Mucosa of gallbladder (tissue), 1 donor: Measurements from ENCODE around the gene B4GALT7. TPM values are rescaled to one million over a fixed set of nuclear protein-coding genes. Genes with fewer than 3 reads are reported as not detected.

Experiments
- DNase-seq: peaks from one replicate; pipeline ENCODE4 v3.0.0-alpha.2; 2020; ENCODE audit warnings: low spot score
- total RNA-seq: library from RNA; stranded (reverse); gene quantifications from one replicate; pipeline ENCODE4 v1.2.1, GENCODE V29; 2021
- donor health status: DM: no; HTN: no; CAD: no.

B4GALT7 gene
- total RNA-seq, 1 donor from 2014 or later, result 36.1 TPM

DNA sequence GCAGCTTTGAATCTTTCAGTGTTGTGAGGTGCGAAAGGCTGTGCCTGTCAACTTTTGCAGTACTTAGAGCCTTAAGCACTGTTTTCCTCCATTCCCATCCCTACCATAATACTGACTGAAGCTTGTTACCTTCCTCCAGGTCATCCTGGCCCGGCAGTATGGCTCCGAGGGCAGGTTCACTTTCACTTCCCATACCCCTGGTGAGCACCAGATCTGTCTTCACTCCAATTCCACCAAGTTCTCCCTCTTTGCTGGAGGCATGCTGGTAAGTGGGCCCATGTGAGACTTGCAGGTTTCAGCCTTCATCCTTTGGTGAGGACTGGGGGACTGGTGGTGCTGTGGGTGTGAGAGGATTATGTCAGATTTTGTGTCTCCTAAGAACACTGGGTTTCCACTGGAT is 6.4 kb upstream of the B4GALT7 start:
- no peak for DNase-seq

DNA sequence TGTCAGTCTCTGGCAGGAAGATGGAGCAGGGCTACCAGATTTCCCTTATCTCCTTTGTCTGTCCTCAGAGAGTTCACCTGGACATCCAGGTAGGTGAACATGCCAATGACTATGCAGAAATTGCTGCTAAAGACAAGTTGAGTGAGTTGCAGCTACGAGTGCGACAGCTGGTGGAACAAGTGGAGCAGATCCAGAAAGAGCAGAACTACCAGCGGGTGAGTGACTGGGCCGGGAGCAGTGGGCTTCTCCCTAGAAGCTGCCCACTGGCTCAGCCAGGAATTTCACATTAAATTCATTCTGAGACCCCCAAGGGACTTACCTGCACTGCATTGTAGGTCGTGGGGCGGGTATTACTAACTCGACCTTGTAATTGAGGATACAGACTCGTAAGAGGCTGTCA is 5.9 kb upstream of the B4GALT7 start:
- no peak for DNase-seq

- no peak for DNase-seq
Observed at GRCh38 chr5:177595026-177595585, 4.8 kb upstream of the B4GALT7 start.

DNA sequence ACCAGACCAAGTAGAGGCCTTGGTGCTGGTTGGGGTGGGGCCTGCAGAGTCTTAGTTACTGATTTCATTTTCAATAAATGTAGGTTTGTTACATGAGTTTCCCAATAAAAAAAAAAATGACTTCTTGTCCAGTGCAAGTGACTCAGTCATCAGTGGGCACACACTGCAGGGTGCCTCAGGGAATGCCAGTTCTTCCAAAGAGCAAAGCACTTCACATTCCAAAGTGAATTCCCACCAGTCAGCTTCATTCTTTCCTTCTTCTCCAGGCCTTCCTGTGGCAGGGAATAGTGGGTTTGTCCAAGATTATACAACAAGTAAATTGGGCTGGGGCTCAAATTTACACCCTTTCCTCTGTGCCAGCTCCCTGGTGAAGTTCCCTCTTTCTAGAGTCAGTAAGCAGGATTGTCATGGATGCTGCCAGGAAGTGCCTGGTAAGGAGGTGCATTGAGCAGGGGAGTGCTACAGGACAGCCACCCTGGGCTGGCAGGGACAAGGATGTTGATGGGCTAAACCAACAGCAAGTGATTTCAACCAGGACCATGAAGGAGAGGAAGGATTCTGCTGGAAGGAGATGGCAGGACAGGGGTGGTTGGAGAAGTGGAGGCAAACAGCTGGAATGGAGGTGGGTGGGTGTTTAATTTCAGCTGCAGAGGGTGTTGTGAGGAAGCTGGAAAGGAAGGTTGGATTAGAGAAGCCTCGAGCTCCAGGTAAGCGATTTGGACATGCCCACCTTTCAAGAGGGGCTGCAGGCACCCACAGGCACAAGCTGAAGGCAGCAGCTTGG is 3.7 kb upstream of the B4GALT7 start:
- DNase-seq, result no peak

DNA sequence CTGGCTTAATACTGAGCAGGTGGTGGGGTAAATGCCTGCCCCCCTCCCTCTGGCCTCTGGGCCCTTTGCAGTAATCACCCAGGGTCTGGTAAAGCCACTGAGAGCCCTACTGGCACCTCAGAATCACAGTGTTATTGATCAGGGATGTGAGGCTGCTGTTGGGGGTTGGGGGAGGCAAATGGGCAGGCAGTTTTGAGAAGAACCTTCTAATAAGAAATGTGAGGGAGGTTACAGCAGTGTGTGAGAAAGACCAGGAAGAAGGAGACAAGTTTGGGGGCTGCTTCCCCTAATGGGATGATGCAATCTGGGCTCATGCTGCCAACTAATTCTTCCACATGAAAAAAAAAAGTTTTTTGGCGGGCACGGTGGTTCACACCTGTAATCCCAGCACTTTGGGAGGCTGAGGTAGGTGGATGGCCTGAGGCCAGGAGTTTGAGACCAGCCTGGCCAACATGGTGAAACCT is 3.1 kb upstream of the B4GALT7 start:
- DNase-seq, result no peak

GRCh38 chr5:177598477-177598876 is 1.5 kb upstream of the B4GALT7 start:
- no peak for DNase-seq

DNA sequence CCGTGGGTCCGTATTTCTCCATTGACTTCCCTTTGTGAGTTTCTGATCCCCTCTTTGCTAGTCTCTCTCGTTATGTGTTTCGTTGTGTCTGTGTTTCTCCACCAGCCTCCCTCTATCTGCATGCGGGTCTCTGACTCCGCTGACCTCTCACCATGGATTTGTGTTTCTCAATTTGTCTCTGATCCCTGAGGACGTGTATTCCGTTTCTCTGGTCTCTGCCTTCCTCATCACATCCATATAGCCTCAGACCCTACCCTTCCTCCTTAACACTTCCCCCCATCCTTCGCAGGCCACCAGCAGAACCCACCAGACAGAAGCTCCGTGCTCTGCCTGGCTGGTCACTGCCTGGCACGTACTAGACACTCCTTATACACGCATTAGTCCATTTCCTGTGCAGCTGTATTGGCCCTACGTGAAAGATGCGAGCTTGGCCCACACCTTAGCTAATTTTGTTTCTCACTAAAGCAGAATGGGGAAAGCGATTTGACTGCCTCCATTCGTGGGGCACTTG is 631 bp downstream of the B4GALT7 start:
- no peak for DNase-seq

DNA sequence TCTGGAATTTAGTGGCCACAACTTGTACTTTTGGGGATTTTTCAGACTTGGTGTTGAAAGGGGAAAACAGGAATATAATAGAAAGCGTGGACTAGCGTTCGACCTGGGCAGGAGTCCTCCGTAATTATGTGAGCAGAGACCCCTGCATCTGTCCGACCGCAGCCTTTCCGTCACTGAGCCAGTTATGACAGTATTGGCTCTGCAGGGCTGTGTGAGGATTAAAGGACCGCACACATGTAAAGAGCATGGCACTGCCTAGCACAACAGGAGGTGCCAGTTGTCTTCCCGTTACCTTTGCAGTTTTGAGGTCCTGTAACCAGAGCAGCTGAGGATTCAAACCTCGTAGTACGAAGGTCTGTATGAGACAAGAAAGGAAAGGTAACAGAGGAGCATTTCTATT is 1.2 kb downstream of the B4GALT7 start:
- DNase-seq, result no peak

DNA sequence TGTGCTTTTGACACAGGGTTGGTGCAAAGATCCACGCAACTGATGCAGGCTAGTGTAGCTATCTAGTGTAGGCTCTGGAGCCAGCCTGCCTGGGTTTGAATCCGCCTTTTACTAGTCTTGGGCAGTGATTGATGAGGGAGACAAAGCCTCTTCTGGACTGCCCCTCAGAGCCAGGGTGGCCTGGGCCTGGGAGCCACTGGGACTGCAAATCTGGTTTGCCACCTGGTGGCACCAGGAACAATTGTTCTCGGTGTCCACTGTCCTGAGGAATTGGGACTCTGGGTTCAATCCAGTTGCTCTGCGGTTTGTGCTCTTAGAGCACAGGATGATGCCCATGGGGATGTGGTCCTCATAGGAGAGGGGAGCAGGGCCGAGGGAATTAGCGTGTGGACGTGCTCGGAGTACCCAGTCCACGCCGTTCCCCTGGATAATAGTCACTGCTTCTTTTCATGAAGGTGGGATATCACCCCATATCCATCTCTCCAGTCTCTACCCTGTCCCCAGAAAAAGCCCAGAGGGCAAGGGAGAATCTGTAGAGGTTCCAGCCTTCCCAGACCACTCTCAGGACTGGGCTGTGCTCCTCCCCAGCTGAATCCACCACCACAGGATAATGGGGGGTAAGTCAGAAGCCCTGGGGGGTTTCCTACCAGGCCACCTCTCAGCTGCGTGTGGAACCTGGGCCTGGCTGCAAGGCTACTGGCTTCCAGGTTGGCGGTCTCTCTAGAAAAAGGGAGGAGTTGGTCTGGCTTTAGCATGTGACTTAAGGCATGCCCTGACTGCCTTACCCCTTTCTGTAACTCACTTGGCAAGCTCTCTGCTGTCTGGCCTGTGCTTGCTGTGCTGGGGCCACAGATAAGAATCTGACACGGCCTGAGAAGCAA is 1.9 kb downstream of the B4GALT7 start:
- DNase-seq, result no peak

DNA sequence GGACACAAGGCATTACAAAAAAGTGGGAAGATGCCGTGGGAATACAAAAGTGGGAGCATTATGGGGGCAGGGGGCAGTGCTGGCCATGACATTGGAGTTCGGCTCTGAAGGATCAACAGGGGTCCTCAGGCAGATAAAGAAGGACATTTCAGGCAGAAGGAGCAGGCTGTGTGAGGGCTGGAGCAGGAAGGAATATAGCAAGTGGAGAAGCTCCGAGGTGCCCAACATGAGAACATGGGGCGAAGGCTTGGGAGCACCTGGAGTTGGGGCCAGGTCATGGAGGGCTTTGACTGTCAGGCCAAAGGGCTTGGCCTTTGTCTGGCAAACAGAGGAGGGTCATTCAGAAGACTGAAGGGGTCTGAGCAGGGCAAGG is 2.5 kb downstream of the B4GALT7 start:
- no peak for DNase-seq

DNA sequence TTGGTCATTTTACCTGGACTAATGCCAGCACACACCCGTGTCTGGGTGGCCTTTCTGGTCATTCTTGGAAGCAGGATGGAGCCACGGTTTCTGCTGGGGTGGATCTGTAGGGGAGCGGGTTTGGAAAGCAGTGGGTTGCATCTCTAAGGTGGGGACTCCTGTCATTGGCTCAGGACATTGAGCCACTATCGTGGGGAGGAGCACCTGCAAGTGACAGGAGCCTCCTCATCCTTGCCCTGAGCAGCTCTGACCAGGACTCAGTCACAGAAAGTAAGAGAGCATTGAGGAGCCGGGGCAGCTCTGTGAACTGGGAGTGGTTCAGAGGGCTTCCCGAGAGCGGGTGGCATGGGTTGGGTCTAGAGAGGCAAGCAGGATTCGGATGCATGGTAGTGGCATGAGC is 3.7 kb downstream of the B4GALT7 start:
- no peak for DNase-seq

- DNase-seq, result no peak
Observed at GRCh38 chr5:177604116-177604521, 4.2 kb downstream of the B4GALT7 start.

DNA sequence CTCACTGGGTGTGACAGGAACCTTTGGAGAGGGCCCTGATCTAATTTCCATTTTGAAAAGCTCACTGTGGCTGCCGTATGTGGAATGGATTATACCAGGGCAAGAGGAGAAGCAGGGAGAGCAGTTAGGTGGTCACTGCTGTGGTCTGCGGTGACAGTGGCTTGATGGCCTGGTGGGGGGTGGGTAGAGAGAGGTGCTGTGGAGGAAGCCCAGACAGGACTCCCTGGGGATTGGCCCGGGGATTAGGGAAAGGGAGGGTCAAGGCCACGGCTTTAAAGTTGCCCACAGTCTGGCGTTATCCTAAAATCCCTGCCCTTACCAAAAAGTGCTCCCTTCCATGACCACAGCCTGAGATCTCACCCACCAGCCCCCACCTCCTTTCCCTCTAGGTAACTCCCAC is 4.7 kb downstream of the B4GALT7 start:
- DNase-seq, result no peak

- DNase-seq, result peak; percentile 50
Observed at GRCh38 chr5:177605078-177605477, 5.1 kb downstream of the B4GALT7 start.

DNA sequence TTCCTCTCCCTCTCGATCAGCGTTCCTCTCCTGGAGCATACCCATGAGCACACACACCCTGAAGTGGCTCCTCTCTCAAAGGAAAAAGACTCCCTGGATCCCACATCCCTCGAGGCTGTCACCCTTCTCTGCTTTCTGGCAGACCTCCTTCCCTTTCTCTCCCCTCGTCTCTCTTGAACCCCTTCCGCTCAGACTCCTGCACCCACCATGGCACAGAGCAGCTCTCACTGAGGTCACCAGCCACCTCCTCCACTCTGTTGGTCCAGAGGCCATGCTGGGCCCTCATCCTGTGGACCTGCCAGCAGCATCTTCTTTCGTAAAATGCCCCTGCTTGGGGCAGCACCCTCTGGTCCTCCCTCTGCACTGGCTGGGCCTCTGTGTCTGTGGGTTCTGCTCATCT is 5.7 kb downstream of the B4GALT7 start:
- DNase-seq, result no peak

- no peak for DNase-seq
Observed at GRCh38 chr5:177606071-177607051, 6.4 kb downstream of the B4GALT7 start.

DNA sequence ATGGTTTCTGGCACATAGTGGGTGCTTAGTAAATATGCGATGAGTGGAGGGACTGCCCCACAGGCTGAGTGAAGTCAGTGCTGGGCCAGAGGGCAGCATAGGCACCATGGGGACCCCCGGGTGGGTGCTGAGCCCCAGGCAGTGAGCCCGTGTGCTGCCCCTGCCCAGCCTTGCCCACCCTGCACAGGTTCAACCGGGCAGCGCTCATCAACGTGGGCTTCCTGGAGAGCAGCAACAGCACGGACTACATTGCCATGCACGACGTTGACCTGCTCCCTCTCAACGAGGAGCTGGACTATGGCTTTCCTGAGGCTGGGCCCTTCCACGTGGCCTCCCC is 7.2 kb downstream of the B4GALT7 start:
- no peak for DNase-seq

- DNase-seq, result peak; percentile 82
Observed at GRCh38 chr5:177607452-177608192, 7.7 kb downstream of the B4GALT7 start.

DNA sequence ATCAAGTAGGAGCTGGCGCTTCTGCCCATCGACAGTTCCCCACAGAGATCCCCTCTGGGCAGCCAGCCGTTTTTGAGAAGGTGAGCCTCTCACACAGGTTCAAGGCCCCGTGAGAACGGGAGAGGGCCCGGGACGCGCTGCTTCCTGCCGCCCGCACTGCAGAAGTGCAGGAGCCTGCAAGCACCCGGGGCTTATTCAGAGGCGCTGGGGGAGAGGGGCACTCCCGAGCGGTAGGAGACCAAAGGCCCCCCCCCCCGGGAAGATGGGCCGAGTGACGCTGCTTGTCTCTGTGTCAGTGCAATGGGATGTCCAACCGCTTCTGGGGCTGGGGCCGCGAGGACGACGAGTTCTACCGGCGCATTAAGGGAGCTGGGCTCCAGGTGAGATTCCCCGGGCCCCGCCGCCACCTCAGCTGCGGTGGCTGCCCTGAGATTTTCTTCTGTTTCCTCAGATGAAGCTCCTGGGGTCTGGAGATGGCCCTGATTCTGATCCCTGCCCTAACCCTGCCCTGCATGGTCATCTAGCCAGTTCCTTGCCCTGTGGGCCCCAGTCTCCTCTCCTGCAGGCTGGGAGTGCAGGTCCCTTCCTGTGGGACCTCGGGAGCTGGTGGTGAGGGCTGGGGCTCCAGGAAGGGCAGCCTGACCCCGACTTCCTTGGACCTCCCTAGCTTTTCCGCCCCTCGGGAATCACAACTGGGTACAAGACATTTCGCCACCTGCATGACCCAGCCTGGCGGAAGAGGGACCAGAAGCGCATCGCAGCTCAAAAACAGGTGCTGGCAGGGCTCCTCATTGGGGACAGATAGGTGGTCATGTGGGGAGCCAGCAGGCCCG is 8.5 kb downstream of the B4GALT7 start:
- no peak for DNase-seq
